Measurements from ENCODE around the gene ZNF652.

ZNF652 gene

DNA sequence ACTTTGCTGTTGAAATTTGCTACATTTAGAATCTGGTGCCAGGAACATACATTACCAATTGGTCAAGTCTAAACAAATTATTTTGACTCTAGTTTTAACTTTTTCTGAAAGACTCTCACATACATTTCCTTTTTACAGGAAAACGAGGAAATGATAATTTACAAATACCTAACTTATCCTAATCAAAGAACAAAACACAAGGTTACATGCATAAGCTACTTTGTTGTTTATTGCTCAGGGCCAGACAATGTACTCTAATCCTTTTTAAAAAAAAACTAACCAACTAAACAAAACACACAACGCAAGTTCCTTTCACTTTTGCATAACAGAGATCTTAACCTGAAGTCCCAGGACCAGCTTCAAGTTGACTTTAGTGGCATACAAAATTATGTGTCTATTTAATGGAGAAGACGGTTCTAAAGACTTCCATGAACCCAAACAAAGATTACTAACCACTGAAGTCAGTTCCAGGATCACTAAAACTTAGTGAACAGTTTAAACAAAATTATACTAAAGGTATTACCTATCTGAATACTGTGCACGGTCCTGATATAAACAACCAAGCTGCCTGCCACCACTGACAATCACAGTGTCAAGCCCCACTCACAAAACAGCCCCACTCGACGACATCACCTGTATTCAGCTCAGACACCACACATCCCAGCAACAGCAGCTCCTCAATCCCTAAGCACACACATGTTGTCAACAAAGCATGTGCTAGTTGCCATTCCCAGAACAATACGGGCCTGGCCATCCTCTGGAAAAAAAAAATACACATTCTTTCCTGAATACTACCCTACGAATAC is 1.9 kb downstream of the ZNF652 start:
- DNase-seq (ENCODE audit: low spot score) (no peak), FAIRE-seq (no peak)

DNA sequence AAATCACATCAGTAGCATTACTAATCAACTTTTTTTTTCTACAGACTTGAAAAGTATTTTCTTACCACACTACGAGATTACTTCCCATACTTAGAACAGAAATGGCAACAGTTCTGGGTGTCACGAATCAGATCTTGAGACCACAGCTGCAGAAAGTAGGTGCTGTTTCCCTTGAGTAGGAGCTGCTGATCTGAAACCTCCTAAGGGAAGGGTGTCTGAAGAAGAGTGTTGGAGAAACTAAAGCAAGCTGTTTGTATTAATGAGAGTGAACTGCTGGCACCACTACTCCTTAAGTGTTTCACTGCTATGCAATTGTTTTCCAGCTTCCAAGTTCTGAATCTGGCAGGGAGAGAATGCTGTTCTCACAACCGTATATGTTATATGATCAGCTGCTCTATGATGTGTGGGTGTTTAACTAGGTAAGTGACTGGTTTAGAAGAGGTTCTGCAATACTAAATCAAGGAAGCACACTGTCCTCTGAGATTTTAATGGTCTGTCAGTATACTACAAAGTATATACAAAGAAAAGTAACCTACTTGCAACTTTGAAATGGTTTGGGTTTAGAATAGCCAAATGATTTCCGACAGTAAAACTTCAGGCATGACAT is 3.3 kb downstream of the ZNF652 start:
- FAIRE-seq (no peak), DNase-seq (ENCODE audit: low spot score) (no peak)

DNA sequence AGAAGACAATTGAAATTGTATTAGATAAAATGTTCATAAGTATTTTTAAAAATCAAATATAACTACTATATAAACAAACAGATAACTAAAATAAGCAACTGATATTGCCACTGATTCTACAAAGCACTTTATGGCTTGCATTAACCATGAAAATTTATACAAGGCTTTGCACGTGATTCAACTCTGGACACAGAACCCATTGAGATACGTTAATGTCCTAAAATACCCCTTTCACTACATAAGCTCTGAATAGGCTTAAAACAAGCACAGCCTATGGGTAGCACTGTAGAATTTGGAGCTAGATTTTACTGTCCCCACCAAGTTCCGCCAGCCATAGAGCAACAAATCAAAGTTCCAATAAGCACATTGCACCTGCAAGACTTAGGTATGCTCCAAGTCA is 4.5 kb downstream of the ZNF652 start:
- DNase-seq (ENCODE audit: low spot score), result no peak
- FAIRE-seq, result no peak

DNA sequence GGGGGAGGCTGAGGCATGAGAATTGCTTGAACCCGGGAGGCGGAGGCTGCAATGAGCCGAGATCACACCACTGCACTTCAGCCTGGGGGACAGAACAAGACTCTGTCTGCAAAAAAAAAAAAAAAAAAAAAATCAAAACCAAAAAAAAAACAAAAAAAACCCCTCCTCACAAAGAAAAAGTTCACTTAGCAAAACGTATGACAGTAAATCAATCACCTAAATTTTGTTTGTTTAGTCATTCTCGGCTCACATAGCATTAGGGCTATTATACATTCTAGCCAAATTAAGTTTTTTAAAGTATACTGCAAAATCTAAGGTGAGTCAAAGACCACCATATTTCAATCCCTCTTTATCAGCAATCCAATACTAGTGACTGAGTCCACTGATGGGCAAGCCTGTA is 5.7 kb downstream of the ZNF652 start:
- no peak for DNase-seq (ENCODE audit: low spot score)
- FAIRE-seq, result no peak

- DNase-seq (ENCODE audit: low spot score), result no peak
- FAIRE-seq, result no peak
Observed at GRCh38 chr17:49353607-49354006, 8.4 kb downstream of the ZNF652 start.

- FAIRE-seq (no peak), DNase-seq (ENCODE audit: low spot score) (no peak)
Observed at GRCh38 chr17:49352587-49353154, 9.4 kb downstream of the ZNF652 start.

DNA sequence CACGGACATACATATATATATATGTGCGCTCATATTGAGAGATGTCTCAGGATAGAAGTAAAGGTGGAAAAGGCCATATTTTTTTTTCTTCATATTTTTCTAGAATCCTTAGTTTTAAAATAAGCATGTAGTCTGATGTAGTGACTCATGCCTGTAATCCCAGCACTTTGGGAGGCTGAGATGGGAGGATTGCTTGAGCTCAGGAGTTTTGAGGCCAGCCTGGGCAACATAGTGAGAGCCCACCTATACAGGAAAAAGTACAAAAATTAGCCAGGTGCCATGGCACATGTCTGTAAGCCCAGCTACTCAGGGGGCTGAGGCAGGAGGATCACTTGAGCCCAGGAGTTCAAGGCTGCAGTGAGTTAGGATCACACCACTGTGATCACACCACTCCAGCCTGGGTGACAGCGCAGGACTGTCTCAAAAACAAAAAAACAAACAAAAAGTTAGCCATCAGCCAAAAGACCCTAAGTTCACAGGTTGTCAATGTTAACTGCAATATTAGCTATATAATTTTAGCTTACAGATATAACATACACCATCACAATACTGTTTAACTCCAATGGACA is 10.4 kb downstream of the ZNF652 start:
- FAIRE-seq (no peak), DNase-seq (ENCODE audit: low spot score) (no peak)

- FAIRE-seq (no peak), DNase-seq (ENCODE audit: low spot score) (no peak)
Observed at GRCh38 chr17:49349541-49349940, 12.5 kb downstream of the ZNF652 start.

DNA sequence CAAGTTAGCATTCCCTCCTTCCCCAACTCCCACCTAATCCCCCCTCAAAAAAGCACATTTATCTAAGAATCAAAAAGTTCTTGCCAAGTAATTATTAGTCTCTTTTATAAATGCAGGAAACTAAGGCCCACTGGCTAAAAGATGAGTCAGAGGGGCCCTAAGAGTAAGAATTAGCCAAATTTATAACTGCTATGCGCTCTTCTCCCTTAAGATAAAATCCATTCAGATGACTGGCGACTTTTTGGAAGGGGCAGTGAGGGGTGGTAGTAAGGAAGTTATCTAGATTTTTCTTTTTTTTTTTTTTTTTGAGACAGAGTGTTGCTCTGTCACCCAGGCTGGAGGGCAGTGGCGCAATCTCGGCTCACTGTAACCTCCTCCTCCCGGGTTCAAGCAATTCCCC is 17.1 kb downstream of the ZNF652 start:
- FAIRE-seq (no peak), DNase-seq (ENCODE audit: low spot score) (no peak)

- FAIRE-seq (no peak), DNase-seq (ENCODE audit: low spot score) (no peak)
Observed at GRCh38 chr17:49343273-49343672, 18.8 kb downstream of the ZNF652 start.

DNA sequence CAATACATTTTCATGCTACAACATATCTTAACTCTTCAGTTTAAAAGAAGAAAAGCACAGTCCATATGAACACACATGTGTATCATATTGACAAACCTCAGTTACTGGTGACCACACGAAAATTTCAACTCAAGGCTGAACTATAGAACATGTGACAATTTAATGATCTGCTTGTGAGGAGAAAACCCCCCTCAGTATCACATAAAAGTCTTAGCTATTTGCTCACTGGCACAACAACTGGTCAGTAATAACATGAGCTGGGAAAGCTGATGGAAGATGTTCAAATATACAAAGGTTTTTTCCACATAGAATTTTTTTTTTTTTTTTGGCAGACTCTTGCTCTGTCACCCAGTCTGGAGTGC is 19.5 kb downstream of the ZNF652 start:
- no peak for DNase-seq (ENCODE audit: low spot score)
- FAIRE-seq, result no peak

DNA sequence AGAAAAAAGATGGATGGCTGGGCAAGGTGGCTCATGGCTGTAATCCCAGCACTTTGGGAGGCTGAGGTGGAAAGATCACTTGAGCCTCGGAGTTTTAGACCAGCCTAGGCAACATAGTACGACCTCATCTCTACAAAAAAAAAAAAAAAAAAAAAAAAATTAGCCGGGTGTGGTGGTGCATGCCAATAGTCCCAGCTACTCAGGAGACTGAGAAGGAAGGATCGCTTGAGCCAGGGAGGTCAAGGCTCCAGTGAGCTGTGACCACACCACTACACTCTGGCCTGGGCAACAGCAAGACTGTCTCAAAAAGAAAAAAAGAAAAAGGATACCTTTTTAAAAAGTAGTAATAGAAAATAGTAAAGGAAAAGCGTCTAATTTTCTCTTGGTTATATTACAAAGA is 20.7 kb downstream of the ZNF652 start:
- FAIRE-seq (no peak), DNase-seq (ENCODE audit: low spot score) (no peak)

GRCh38 chr17:49339354-49339753 is 22.7 kb downstream of the ZNF652 start:
- DNase-seq (ENCODE audit: low spot score) (no peak), FAIRE-seq (no peak)

DNA sequence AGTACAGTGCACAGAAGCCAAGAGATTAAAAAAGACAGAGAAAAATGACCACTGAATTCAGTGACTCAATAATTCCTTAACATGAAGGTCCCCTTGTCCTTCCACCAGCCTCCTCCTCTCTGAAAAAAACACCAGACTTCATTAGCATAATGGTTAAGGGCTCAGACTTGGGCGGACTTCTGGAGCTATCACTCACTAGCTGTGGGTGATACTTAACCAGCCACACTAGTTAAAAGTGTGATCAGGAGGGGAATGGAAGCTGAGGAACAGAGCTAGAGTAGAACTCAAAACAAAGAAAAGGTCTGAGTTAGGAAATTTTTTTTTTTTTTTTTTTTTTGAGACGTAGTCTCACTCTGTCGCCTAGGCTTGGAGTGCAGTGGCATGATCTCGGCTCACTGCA is 23.2 kb downstream of the ZNF652 start:
- DNase-seq (ENCODE audit: low spot score), result no peak
- no peak for FAIRE-seq

- no peak for DNase-seq (ENCODE audit: low spot score)
- no peak for FAIRE-seq
Observed at GRCh38 chr17:49337884-49338283, 24.2 kb downstream of the ZNF652 start.

DNA sequence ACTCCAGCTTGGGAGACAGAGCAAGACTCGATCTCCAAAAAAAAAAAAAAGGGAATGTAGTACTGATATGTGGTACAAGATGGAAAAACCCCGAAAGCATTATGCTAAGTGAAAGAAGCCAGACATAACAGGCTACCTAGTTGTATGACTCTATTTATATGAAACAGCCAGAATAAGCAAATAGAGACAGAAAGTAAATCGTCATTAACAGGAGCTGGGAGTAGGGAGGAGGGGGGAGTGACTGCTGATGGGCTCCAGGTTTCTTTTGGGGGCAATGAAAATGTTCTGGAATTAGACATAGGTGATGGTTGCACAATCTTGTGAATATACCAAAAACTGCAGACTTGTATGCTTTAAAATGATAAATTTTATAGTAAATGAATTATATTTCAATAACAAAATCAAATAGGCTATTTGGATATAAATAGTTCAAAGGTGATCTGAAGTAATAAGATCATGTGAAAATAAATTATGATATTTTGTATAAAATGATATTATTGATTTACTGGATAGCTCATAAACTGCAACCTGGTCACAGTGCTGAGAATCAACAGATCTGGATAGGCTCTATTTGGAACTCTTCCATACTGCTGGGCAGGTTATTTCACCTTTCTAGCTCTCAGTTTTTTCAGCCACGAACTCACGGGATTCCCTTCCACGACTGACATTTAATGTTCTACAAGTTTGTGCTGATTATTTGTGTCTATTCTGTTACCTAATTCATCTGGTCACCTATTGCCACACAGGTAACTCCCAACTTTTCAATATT is 27.1 kb downstream of the ZNF652 start:
- FAIRE-seq, result no peak

DNA sequence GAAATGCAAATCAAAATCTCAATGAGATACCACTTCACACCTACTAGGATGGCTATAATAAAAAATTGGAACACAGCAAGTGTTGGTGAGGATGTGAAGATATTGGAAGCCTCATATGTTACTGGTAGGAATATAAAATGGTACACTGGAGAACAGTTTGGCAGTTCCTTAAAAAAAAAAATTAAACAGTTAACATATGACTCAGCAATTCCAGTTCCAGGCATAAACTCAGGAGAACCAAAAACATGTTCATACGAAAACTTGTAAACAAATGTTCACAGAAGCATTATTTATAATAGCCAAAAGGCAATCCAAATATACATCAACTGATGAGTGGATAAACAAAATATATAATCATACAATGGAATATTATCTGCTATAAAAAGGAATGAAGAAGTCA is 28.2 kb downstream of the ZNF652 start:
- FAIRE-seq (no peak), DNase-seq (ENCODE audit: low spot score) (no peak)

More for the DNA sequence above, 27.1 kb downstream of the ZNF652 start:
- DNase-seq (ENCODE audit: low spot score), result no peak

- no peak for DNase-seq (ENCODE audit: low spot score)
- no peak for FAIRE-seq
Observed at GRCh38 chr17:49327835-49328784, 33.9 kb downstream of the ZNF652 start.

DNA sequence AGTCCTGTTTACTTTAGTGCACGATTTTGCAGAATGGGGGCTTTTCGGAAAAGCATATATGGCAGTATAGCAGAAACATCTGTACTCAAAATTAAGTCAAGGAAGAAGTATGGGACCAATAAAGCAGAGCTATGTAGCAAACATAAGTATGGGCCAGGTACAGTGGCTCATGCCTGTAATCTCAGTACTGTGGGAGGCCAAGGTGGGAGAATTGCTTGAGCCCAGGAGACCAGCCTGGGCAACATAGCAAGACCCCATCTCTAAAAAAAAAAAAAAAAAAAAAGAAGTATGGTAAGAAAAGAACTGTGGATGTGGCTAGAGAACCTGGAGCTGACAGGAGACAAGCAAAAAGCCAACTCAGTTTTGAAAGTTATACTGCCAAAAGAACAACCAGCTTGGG is 36.1 kb downstream of the ZNF652 start:
- DNase-seq (ENCODE audit: low spot score) (no peak), FAIRE-seq (no peak)

DNA sequence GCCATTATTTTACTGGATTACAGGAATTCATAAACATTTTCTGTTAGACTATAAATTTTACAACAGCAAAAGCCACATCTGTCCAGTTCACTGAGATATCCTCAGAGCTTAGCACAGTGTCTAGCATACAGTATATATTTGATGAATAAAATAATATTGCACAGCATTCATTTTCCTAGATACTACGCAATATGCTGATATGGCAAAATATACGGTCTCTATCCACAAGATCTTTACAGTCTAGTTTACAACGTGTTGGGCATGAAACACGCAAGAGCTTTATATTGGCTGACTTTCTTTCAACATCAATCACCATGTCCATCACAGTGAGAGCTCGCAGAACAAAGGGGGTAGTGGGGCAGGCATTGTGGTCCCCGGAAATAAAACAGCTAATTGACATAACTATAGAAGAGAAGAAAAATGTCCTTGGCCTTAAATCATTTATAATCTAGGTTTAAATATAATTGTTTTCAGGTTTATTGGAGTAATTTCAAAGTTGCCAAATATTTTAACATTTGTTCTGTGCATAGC is 43.5 kb downstream of the ZNF652 start:
- DNase-seq (ENCODE audit: low spot score) (no peak), FAIRE-seq (no peak)

Data from urothelium cell line (cell line).